Endometrium (tissue), 2 donors: ENCODE measurements around the gene C12orf56.
"Not testable (repeated sequence)": the region's sequence is repeated elsewhere in the genome, so short reads cannot be mapped to it uniquely, and the experiment has no call there.

Source experiments
- FAIRE-seq: peaks from 2 replicates; lab custom pipeline; 2012; peaks lifted over from hg19 to GRCh38; lab: Jason Lieb, UNC
- donor health status: control.
- donor health status: control.

The C12orf56 gene

GRCh38 chr12:64236549-64236948, 154.0 kb downstream of the C12orf56 start:
- FAIRE-seq, result no peak

- no peak for FAIRE-seq
Observed at GRCh38 chr12:64232196-64232595, 158.4 kb downstream of the C12orf56 start.

- FAIRE-seq, result no peak
Observed at GRCh38 chr12:64229796-64230195, 160.8 kb downstream of the C12orf56 start.

- FAIRE-seq, result no peak
Observed at GRCh38 chr12:64229240-64229639, 161.3 kb downstream of the C12orf56 start.

- no peak for FAIRE-seq
Observed at GRCh38 chr12:64225626-64226025, 164.9 kb downstream of the C12orf56 start.

- FAIRE-seq, result no peak
Observed at GRCh38 chr12:64222009-64222765, 168.4 kb downstream of the C12orf56 start, which contains the start of gene KICS2. TSS of gene KICS2 (minus strand) at chr12:64222296. CDS start at chr12:64222237, 59 bp downstream.

GRCh38 chr12:64221651-64222008, 168.9 kb downstream of the C12orf56 start:
- FAIRE-seq, result no peak

GRCh38 chr12:64220046-64220445, 170.5 kb downstream of the C12orf56 start:
- FAIRE-seq, result no peak

GRCh38 chr12:64219145-64219544, 171.4 kb downstream of the C12orf56 start:
- FAIRE-seq, result no peak

- no peak for FAIRE-seq
Observed at GRCh38 chr12:64218597-64218996, 172.0 kb downstream of the C12orf56 start.

- not testable (repeated sequence) for FAIRE-seq
Observed at GRCh38 chr12:64217643-64218042, 172.9 kb downstream of the C12orf56 start.

GRCh38 chr12:64216239-64216638, 174.3 kb downstream of the C12orf56 start:
- no peak for FAIRE-seq
